ENCODE measurements around the gene CEP63. TPM values are rescaled to one million over a fixed set of nuclear protein-coding genes. Genes with fewer than 3 reads are reported as not detected.

The CEP63 gene
- total and polyA plus RNA-seq, 2 of the 8 experiments (the other 6 are each of a cell fraction or from before 2014, with no cell fraction given): 5.3 to 18.2 TPM

- H3K56ac ChIP-seq (replicated peaks; ENCODE audit: insufficient read length, low read depth, low read length): no peak overlapping the region
- POLR2A ChIA-PET (ENCODE audit: partially characterized antibody): interaction anchor here (0.7 to 2.4 kb wide), 9 partner anchors 8 to 164 kb away, joined by 3 to 10 read pairs (median 3); partner anchors contain the start of gene AMOTL2
- peaks cover 0 to 3% (median 1%) of the 10 kb centered on the region in 4 experiments; a peak in 3 of 7 replicates for H3K4me1 ChIP-seq (replicated peaks in 1 of 4; ENCODE audit: control insufficient read depth in 3 of 4, insufficient read depth in 4 of 4, low read length in 3 of 4)
- H3K9ac ChIP-seq (replicated peaks in 1 of 4; ENCODE audit: extremely low read depth in 1 of 4, low read depth in 3 of 4, low read length in 3 of 4): no peak overlapping the region
- CTCF ChIA-PET (ENCODE audit: partially characterized antibody): interaction anchor here (0.6 to 11.3 kb wide), 29 partner anchors 8 to 260 kb away, joined by 3 to 138 read pairs (median 6); no protein-coding TSS in a partner anchor
- H2BK20ac ChIP-seq (ENCODE audit: low read length): no peak overlapping the region
- H2BK12ac ChIP-seq (ENCODE audit: low read depth, low read length): no peak overlapping the region
- H2AK5ac ChIP-seq (ENCODE audit: low read depth, low read length): no peak overlapping the region
- no peak overlapping the region for H2BK5ac ChIP-seq (ENCODE audit: low read depth, low read length)
- H3K23ac ChIP-seq (ENCODE audit: insufficient read length): no peak overlapping the region
- H3K27me3 ChIP-seq (replicated peaks in 1 of 4; ENCODE audit: control insufficient read depth in 3 of 4, extremely low read depth in 1 of 4, insufficient read depth in 3 of 4, low read length in 3 of 4): no peaks in the 10 kb centered on the region; a peak in 1 of 7 replicates
- peaks cover 0 to 10% (median 5%) of the 10 kb centered on the region in 4 experiments; a peak in 6 of 8 replicates for H3K36me3 ChIP-seq (ENCODE audit: control insufficient read depth in 2 of 4, insufficient read depth in 4 of 4, low read length in 3 of 4)
- no peak overlapping the region for H3K4me2 ChIP-seq (ENCODE audit: insufficient read depth in 1 of 2, low read depth in 2 of 2, low read length in 2 of 2)
- no peaks in the 10 kb centered on the region for H3K23me2 ChIP-seq (ENCODE audit: low read depth, low read length)
- no peak for TF ChIP-seq MAX (IDR thresholded peaks at IDR 0.05)
- TF ChIP-seq GTF2F1 (IDR thresholded peaks at IDR 0.05; ENCODE audit: borderline replicate concordance, low read depth, low read length): no peak
- no peak for TF ChIP-seq SP2 (IDR thresholded peaks at IDR 0.05; ENCODE audit: low read length)
- no peak for TF ChIP-seq CEBPB (IDR thresholded peaks at IDR 0.05; ENCODE audit: low read depth, low read length)
- TF ChIP-seq YY1 (IDR thresholded peaks at IDR 0.05; ENCODE audit: low read depth, low read length): no peak
- no peak for TF ChIP-seq BACH1 (IDR thresholded peaks at IDR 0.05; ENCODE audit: low read length)
- TF ChIP-seq BCL11A (IDR thresholded peaks at IDR 0.05; ENCODE audit: low read depth in 2 of 2, low read length in 2 of 2): no peak
- TF ChIP-seq CREB1 (IDR thresholded peaks at IDR 0.05): no peak
- TF ChIP-seq TCF12 (IDR thresholded peaks at IDR 0.05; ENCODE audit: low read depth, low read length): no peak
- TF ChIP-seq HDAC2 (IDR thresholded peaks at IDR 0.05; ENCODE audit: borderline replicate concordance in 1 of 2, low read depth in 2 of 2, low read length in 2 of 2): no peak
- no peak for TF ChIP-seq CTCF (IDR thresholded peaks at IDR 0.05; ENCODE audit: control extremely low read depth in 1 of 3, insufficient read depth in 1 of 3, low read depth in 1 of 3, low read length in 3 of 3)
- TF ChIP-seq KDM1A (IDR thresholded peaks at IDR 0.05; ENCODE audit: borderline replicate concordance, low read length): no peak
- no peak overlapping the region for H3K4me3 ChIP-seq (ENCODE audit: extremely low read depth in 1 of 4, insufficient read depth in 2 of 4, low read depth in 3 of 4, low read length in 4 of 4)
- H2BK15ac ChIP-seq (ENCODE audit: low read length): no peak overlapping the region
- H3K9me3 ChIP-seq (ENCODE audit: insufficient read depth in 2 of 2, low read depth in 1 of 2, low read length in 1 of 2): no peaks in the 10 kb centered on the region
- no peaks in the 10 kb centered on the region for H3K79me1 ChIP-seq (ENCODE audit: low read depth, low read length)
- no peak overlapping the region for H4K5ac ChIP-seq (ENCODE audit: insufficient read length, low read depth, low read length)
- no peak overlapping the region for H3K18ac ChIP-seq (ENCODE audit: extremely low read depth, low read length)
- H3K79me2 ChIP-seq (ENCODE audit: control insufficient read depth in 1 of 2, insufficient read depth in 2 of 2, low read length in 2 of 2): no peaks in the 10 kb centered on the region
- WGBS, 2 experiments (ENCODE audit: extremely low coverage in 1 of 2, insufficient coverage in 1 of 2, insufficient read length in 1 of 2, insufficient replicate concordance in 2 of 2, low coverage in 1 of 2, low lambda C conversion rate in 2 of 2, missing lambda C conversion rate in 1 of 2): 94% methylated on average over 6 of the region's 6 CpGs; no CpG with 5 or more reads in 1 of the 2 experiments
- no peak overlapping the region for H4K8ac ChIP-seq (ENCODE audit: extremely low read depth, insufficient read depth, low read length)
- H4K20me1 ChIP-seq (replicated peaks in 1 of 2; ENCODE audit: control insufficient read depth in 1 of 2, insufficient read depth in 2 of 2, low read length in 2 of 2): peaks cover 0 to 2% of the 10 kb centered on the region in 2 experiments
- H4K91ac ChIP-seq (replicated peaks; ENCODE audit: insufficient read length, low read length): no peak overlapping the region
- no peak overlapping the region for H3K27ac ChIP-seq (ENCODE audit: low read depth, low read length)
- DNase-seq (ENCODE audit: low read depth in 1 of 2, low spot score in 2 of 2): no peak
- FAIRE-seq: no peak
- H3K14ac ChIP-seq (ENCODE audit: insufficient read length): no peak overlapping the region
- no peak overlapping the region for H3K4ac ChIP-seq (replicated peaks; ENCODE audit: insufficient read length, low read depth, low read length)
- H2AFZ ChIP-seq (ENCODE audit: low read length): no peak overlapping the region
- no peak overlapping the region for H2BK120ac ChIP-seq (replicated peaks; ENCODE audit: low read depth, low read length)
Observed at GRCh38 chr3:134472831-134473230, 13.0 kb upstream of the CEP63 start.

All from H1 (cell line).